SK-N-SH (cell line): ENCODE results near the gene SEMG1. TPM values are rescaled to one million over a fixed set of nuclear protein-coding genes. Genes with fewer than 3 reads are reported as not detected.

Source experiments
- CTCF ChIA-PET: fragments of 300-600, 350-600 bp; formaldehyde crosslinking; extraction: SDS; loops from one replicate; lab custom pipeline; 2021; lab: Yijun Ruan, JAX
- POLR2A ChIA-PET: fragments of 350-600 bp; sonication (Branson Sonifier 250); formaldehyde crosslinking; extraction: SDS; loops from one replicate; lab custom pipeline; 2020; ENCODE audit warnings: antibody characterized with exemption, inconsistent platforms; lab: Yijun Ruan, JAX
- DNase-seq: peaks from one replicate; pipeline ENCODE4 v3.0.0; 2012
- H2AFZ ChIP-seq: fragments of 200-600 bp; sonication (generic); 2 replicates; pipeline ENCODE4 v1.8.1; 2016; ENCODE audit warnings: antibody characterized with exemption, mild to moderate bottlenecking, low read depth
- H3F3A ChIP-seq: fragments of 200-600 bp; sonication (generic); replicated peaks from 2 replicates; pipeline ENCODE3; 2016; ENCODE audit warnings: antibody characterized with exemption, mild to moderate bottlenecking; ENCODE audit not compliant: insufficient read depth
- H3K27ac ChIP-seq, 2 experiments: fragments of 200-500 bp in 1 of 2; fragments of 200-600 bp in 1 of 2; sonication (Bioruptor generic) in 1 of 2; sonication (generic), shearing (Covaris generic) in 1 of 2; 2 replicates each; pipeline versions ENCODE4 v1.5.1 to v1.6.1; 2014 to 2016; ENCODE audit warnings: low read depth in 2 of 2, inconsistent platforms in 1 of 2, low read length in 1 of 2, mild to moderate bottlenecking in 1 of 2, mixed read lengths in 1 of 2
- H3K27me3 ChIP-seq: fragments of 200-600 bp; sonication (generic), shearing (Covaris generic); 2 replicates; pipeline ENCODE4 v1.6.1; 2016; ENCODE audit warnings: mixed run types; ENCODE audit not compliant: insufficient read depth
- H3K36me3 ChIP-seq, 2 experiments: fragments of 200-500 bp in 1 of 2; fragments of 200-600 bp in 1 of 2; sonication (Bioruptor generic) in 1 of 2; sonication (generic) in 1 of 2; replicated peaks in 1 of 2; 2 replicates each; pipeline versions ENCODE3 to v1.5.1; 2014 to 2016; ENCODE audit warnings: low read length in 1 of 2, mild to moderate bottlenecking in 1 of 2; ENCODE audit not compliant: insufficient read depth in 2 of 2, control insufficient read depth in 1 of 2
- H3K4me1 ChIP-seq, 2 experiments: fragments of 200-500 bp in 1 of 2; fragments of 200-600 bp in 1 of 2; sonication (Bioruptor generic) in 1 of 2; sonication (generic), shearing (Covaris generic) in 1 of 2; 2 replicates each; pipeline versions ENCODE4 v1.5.1 to v1.6.1; 2014 to 2016; ENCODE audit warnings: low read depth in 1 of 2, low read length in 1 of 2, mixed run types in 1 of 2; ENCODE audit not compliant: insufficient read depth in 2 of 2, control insufficient read depth in 1 of 2
- H3K4me2 ChIP-seq: fragments of 200-600 bp; sonication (generic), shearing (Covaris generic); 2 replicates; pipeline ENCODE4 v1.6.1; 2017; ENCODE audit warnings: mixed run types
- H3K4me3 ChIP-seq, 2 experiments: fragments of 200-500 bp in 1 of 2; fragments of 200-600 bp in 1 of 2; sonication (Bioruptor generic) in 1 of 2; sonication (generic), shearing (Covaris generic) in 1 of 2; 2 replicates each; pipeline versions ENCODE4 v1.5.1 to v1.8.1; 2014 to 2016; ENCODE audit warnings: low read depth in 2 of 2, inconsistent platforms in 1 of 2, low read length in 1 of 2, mild to moderate bottlenecking in 1 of 2, mixed read lengths in 1 of 2, moderate library complexity in 1 of 2
- H3K79me2 ChIP-seq: fragments of 200-600 bp; sonication (generic); 2 replicates; pipeline ENCODE4 v1.8.1; 2017; ENCODE audit warnings: mild to moderate bottlenecking; ENCODE audit not compliant: insufficient read depth
- H3K9ac ChIP-seq: fragments of 200-600 bp; sonication (generic); 2 replicates; pipeline ENCODE4 v1.6.1; 2017; ENCODE audit warnings: mixed run types
- H3K9me2 ChIP-seq: fragments of 200-600 bp; sonication (generic); 2 replicates; pipeline ENCODE4 v1.6.1; 2017; ENCODE audit warnings: mixed run types
- H3K9me3 ChIP-seq: fragments of 200-600 bp; sonication (generic); 2 replicates; pipeline ENCODE4 v1.6.1; 2017; ENCODE audit warnings: mixed run types, mild to moderate bottlenecking, moderate library complexity
- H4K20me1 ChIP-seq: fragments of 200-600 bp; sonication (generic); 2 replicates; pipeline ENCODE4 v1.6.1; 2017; ENCODE audit warnings: mild to moderate bottlenecking, mixed run types; ENCODE audit not compliant: insufficient read depth
- EP300 ChIP-seq, 2 experiments: IDR thresholded peaks; 2 replicates each; pipeline versions ENCODE4 v1.4.0 to v1.6.1; 2012; ENCODE audit warnings: borderline replicate concordance in 1 of 2, low read depth in 1 of 2, low read length in 1 of 2
- EZH2phosphoT487 ChIP-seq: fragments of 200-600 bp; sonication (generic); IDR thresholded peaks from 2 replicates; pipeline ENCODE4 v1.6.1; 2017; ENCODE audit warnings: low read depth, mixed run types, mild to moderate bottlenecking, antibody characterized with exemption, moderate library complexity, borderline replicate concordance
- GATA2 ChIP-seq: sonication (generic); formaldehyde crosslinking; IDR thresholded peaks from 2 replicates; pipeline ENCODE4 v1.5.0; 2020; ENCODE audit warnings: mild to moderate bottlenecking, missing genetic modification reagents
- MAX ChIP-seq: IDR thresholded peaks from 2 replicates; pipeline ENCODE4 v1.4.0; 2012; ENCODE audit warnings: low read depth
- MXI1 ChIP-seq: IDR thresholded peaks from 2 replicates; pipeline ENCODE4 v1.6.1; 2012; ENCODE audit warnings: mild to moderate bottlenecking, low read depth, low read length, improper control_type of control experiment
- RCOR1 ChIP-seq: fragments of 150-350 bp; IDR thresholded peaks from 2 replicates; pipeline ENCODE4 v1.6.1; 2017; ENCODE audit warnings: antibody characterized with exemption, low read length
- REST ChIP-seq: IDR thresholded peaks from 2 replicates; pipeline ENCODE4 v1.6.1; 2012; ENCODE audit warnings: mild to moderate bottlenecking, low read depth, low read length, moderate library complexity
- RFX5 ChIP-seq: IDR thresholded peaks from 2 replicates; pipeline ENCODE4 v1.6.1; 2012; ENCODE audit warnings: mild to moderate bottlenecking, improper control_type of control experiment, low read length
- RXRA ChIP-seq: IDR thresholded peaks from 2 replicates; pipeline ENCODE4 v1.4.0; 2012; ENCODE audit warnings: low read depth, mild to moderate bottlenecking, borderline replicate concordance
- SIN3A ChIP-seq: IDR thresholded peaks from 2 replicates; pipeline ENCODE4 v1.6.1; 2012; ENCODE audit warnings: low read depth, mild to moderate bottlenecking, low read length, moderate library complexity, borderline replicate concordance
- SMC3 ChIP-seq: IDR thresholded peaks from 2 replicates; pipeline ENCODE4 v1.6.1; 2012; ENCODE audit warnings: low read depth, low read length, improper control_type of control experiment
- TAF1 ChIP-seq: IDR thresholded peaks from 2 replicates; pipeline ENCODE4 v1.6.1; 2012; ENCODE audit warnings: low read depth, mild to moderate bottlenecking, low read length, moderate library complexity, borderline replicate concordance
- TEAD4 ChIP-seq: IDR thresholded peaks from 2 replicates; pipeline ENCODE4 v1.4.0; 2012; ENCODE audit warnings: mild to moderate bottlenecking, borderline replicate concordance; ENCODE audit not compliant: insufficient read depth
- USF2 ChIP-seq: fragments of 150-350 bp; IDR thresholded peaks from 2 replicates; pipeline ENCODE4 v1.6.1; 2017; ENCODE audit warnings: antibody characterized with exemption, low read length, low read depth, borderline replicate concordance
- YY1 ChIP-seq: IDR thresholded peaks from 2 replicates; pipeline ENCODE4 v1.4.0; 2012; ENCODE audit warnings: low read depth, mild to moderate bottlenecking
- WGBS: methylation state at CpG from one replicate; pipeline ENCODE4 v1.1.6; 2017; ENCODE audit warnings: low lambda C conversion rate; 5-methylcytosine and 5-hydroxymethylcytosine counted together
- polyA plus RNA-seq, 3 experiments: library from polyadenylated mRNA; depleted of rRNA; stranded (reverse); fragments of >200 nt; gene quantifications; 2 replicates each; pipeline ENCODE4 v1.2.3, GENCODE V29; 2012
- TF ChIP-seq, protein P1 (sequence below): IDR thresholded peaks from 2 replicates; pipeline ENCODE4 v1.4.0; 2012; ENCODE audit warnings: low read depth, borderline replicate concordance

Gene SEMG1
- not detected in 2 replicates for polyA plus RNA-seq (2012; rRNA removed)
- polyA plus RNA-seq (2012; cell fraction: cytosol; rRNA removed), result not detected in 2 replicates
- polyA plus RNA-seq (2012; cell fraction: nucleus; rRNA removed), result not detected in 2 replicates

DNA sequence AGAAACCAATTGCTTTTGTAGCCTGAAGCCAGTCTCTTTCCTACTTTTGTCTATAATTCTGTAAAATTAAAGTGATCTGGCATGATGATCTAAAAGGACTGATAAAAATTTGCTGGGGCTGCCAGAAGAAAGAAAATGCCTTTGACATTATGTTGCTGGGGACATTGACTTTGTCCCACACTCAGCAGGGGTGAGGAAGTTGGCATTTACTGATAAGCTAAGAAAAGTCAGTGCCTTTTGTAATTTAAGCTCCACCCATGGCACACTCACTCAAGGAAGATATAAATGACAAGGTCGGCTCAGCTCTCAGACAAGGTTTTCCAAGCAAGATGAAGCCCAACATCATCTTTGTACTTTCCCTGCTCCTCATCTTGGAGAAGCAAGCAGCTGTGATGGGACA lies at the start of gene SEMG1:
Gene SEMG1 (plus strand): TSS at position 309 of the 400 bp plus-strand sequence. CDS start 21 bp downstream, at position 330.
- Histone ChIP-seq H3K9ac (no peak within 1 kb of the TSS), H3K27ac (no peak within 1 kb of the TSS), H2AFZ (no peak within 1 kb of the TSS), H3K27me3 (no peaks in the 10 kb centered on the region), H3K9me3 (no peaks in the 10 kb centered on the region), H3F3A (no peaks in the 10 kb centered on the region)
- WGBS, result 0% methylated on average over 1 of the region's 1 CpG
- no peak for TF ChIP-seq EZH2phosphoT487
- no peak for TF ChIP-seq MAX
- TF ChIP-seq SIN3A, result no peak
- TF ChIP-seq REST, result no peak
- TF ChIP-seq EP300 (IDR thresholded peaks at IDR 0.05; ENCODE audit: borderline replicate concordance in 1 of 2, low read depth in 1 of 2, low read length in 1 of 2), result no peak
- TF ChIP-seq YY1, result no peak
- no peak for TF ChIP-seq TAF1
- no peak for TF ChIP-seq RCOR1
- TF ChIP-seq RFX5, result no peak
- no peak for TF ChIP-seq MXI1
- TF ChIP-seq USF2, result no peak
- TF ChIP-seq RXRA, result no peak
- TF ChIP-seq, protein P1, sequence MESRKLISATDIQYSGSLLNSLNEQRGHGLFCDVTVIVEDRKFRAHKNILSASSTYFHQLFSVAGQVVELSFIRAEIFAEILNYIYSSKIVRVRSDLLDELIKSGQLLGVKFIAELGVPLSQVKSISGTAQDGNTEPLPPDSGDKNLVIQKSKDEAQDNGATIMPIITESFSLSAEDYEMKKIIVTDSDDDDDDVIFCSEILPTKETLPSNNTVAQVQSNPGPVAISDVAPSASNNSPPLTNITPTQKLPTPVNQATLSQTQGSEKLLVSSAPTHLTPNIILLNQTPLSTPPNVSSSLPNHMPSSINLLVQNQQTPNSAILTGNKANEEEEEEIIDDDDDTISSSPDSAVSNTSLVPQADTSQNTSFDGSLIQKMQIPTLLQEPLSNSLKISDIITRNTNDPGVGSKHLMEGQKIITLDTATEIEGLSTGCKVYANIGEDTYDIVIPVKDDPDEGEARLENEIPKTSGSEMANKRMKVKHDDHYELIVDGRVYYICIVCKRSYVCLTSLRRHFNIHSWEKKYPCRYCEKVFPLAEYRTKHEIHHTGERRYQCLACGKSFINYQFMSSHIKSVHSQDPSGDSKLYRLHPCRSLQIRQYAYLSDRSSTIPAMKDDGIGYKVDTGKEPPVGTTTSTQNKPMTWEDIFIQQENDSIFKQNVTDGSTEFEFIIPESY, result no peak
- no peak for TF ChIP-seq TEAD4
- TF ChIP-seq SMC3, result no peak
- TF ChIP-seq GATA2 (CRISPR knock-in tag), result no peak
- TF ChIP-seq, all 33 proteins: peak for 0
- no peaks in the 10 kb centered on the region for H3K36me3 ChIP-seq
- H3K9me2 ChIP-seq, result no peaks in the 10 kb centered on the region
- ChIA-PET POLR2A (no interaction called here), CTCF (no interaction called here)
- H3K4me3 ChIP-seq, result no peak within 1 kb of the TSS
- no peaks in the 10 kb centered on the region for H3K4me1 ChIP-seq
- no peaks in the 10 kb centered on the region for H3K79me2 ChIP-seq
- H4K20me1 ChIP-seq, result no peaks in the 10 kb centered on the region
- no peak within 1 kb of the TSS for H3K4me2 ChIP-seq
- DNase-seq, result no peak
